Ectodermal cell (in vitro differentiated cells): Measurements from ENCODE around the gene COA6. TPM values are rescaled to one million over a fixed set of nuclear protein-coding genes. Genes with fewer than 3 reads are reported as not detected.

Experiments used
- H3K27ac ChIP-seq: 2 replicates; pipeline ENCODE4 v1.7.0; 2013; ENCODE audit warnings: mild to moderate bottlenecking, low read depth, low read length; ENCODE audit not compliant: insufficient read depth, poor library complexity, severe bottlenecking
- H3K27me3 ChIP-seq: 2 replicates; pipeline ENCODE4 v1.7.0; 2013; ENCODE audit warnings: mild to moderate bottlenecking, low read length; ENCODE audit not compliant: insufficient read depth, control insufficient read depth, poor library complexity, severe bottlenecking
- H3K36me3 ChIP-seq: one replicate; pipeline ENCODE4 v1.7.0; 2013; ENCODE audit warnings: low read length; ENCODE audit not compliant: control insufficient read depth, insufficient read depth
- H3K4me1 ChIP-seq: one replicate; pipeline ENCODE4 v1.7.0; 2013; ENCODE audit warnings: low read length; ENCODE audit not compliant: control insufficient read depth, insufficient read depth
- H3K4me3 ChIP-seq: 2 replicates; pipeline ENCODE4 v1.7.0; 2013; ENCODE audit warnings: low read depth, low read length, control low read depth; ENCODE audit not compliant: insufficient read depth
- H3K9me3 ChIP-seq: 2 replicates; pipeline ENCODE4 v1.7.0; 2013; ENCODE audit warnings: mild to moderate bottlenecking, low read length, moderate library complexity; ENCODE audit not compliant: control insufficient read depth
- WGBS, 2 experiments: methylation state at CpG; one replicate each; pipeline ENCODE4 v1.1.7; 2013; ENCODE audit warnings: missing lambda C conversion rate in 2 of 2; 5-methylcytosine and 5-hydroxymethylcytosine counted together
- polyA plus RNA-seq, 4 experiments: library from polyadenylated mRNA; stranded (reverse); fragments of 50-300 nt; gene quantifications; one replicate each; pipeline ENCODE4 v1.2.3, GENCODE V29; 2013

The COA6 gene
- polyA plus RNA-seq (2013, experiment 1 of 4), result 41.3 TPM
- 31.2 TPM for polyA plus RNA-seq (2013, experiment 2 of 4)
- 39.7 TPM for polyA plus RNA-seq (2013, experiment 3 of 4)
- polyA plus RNA-seq (2013, experiment 4 of 4), result 35.6 TPM

GRCh38 chr1:234373064-234373958 is at the start of gene COA6:
COA6 (plus strand) TSS chr1:234373456; CDS start chr1:234373467, 11 bp downstream.
- Histone ChIP-seq H3K9me3 (no peaks in the 10 kb centered on the region), H3K27me3 (no peaks in the 10 kb centered on the region), H3K36me3 (peaks cover 20% of the 10 kb centered on the region), H3K27ac (peak within 1 kb of the TSS; percentile 74), H3K4me3 (peak within 1 kb of the TSS; percentile 97), H3K4me1 (no peaks in the 10 kb centered on the region)
- 0% methylated on average over 62 of the region's 62 CpGs for WGBS, 2 experiments

GRCh38 chr1:234324821-234325220 is 48.4 kb upstream of the COA6 start:
- peaks cover 8% of the 10 kb centered on the region for H3K27me3 ChIP-seq
- no peaks in the 10 kb centered on the region for H3K9me3 ChIP-seq
- H3K27ac ChIP-seq, result no peak overlapping the region
- no peak overlapping the region for H3K4me3 ChIP-seq
- H3K36me3 ChIP-seq, result no peaks in the 10 kb centered on the region
- H3K4me1 ChIP-seq, result no peaks in the 10 kb centered on the region
- WGBS, 2 experiments, result 91 to 93% methylated on average over 6 of the region's 6 CpGs

- Histone ChIP-seq H3K4me3 (no peak overlapping the region), H3K27me3 (peaks cover 8% of the 10 kb centered on the region), H3K27ac (no peak overlapping the region), H3K4me1 (no peaks in the 10 kb centered on the region), H3K9me3 (no peaks in the 10 kb centered on the region), H3K36me3 (no peaks in the 10 kb centered on the region)
- 92% methylated on average over 7 of the region's 7 CpGs for WGBS, 2 experiments
Observed at GRCh38 chr1:234325878-234326496, 47.3 kb upstream of the COA6 start.

GRCh38 chr1:234326497-234327366 is 46.5 kb upstream of the COA6 start:
- 36 to 38% methylated on average over 19 to 20 of the region's 20 CpGs for WGBS, 2 experiments
- Histone ChIP-seq H3K27ac (no peak overlapping the region), H3K4me1 (no peaks in the 10 kb centered on the region), H3K36me3 (no peaks in the 10 kb centered on the region), H3K27me3 (peaks cover 8% of the 10 kb centered on the region), H3K4me3 (no peak overlapping the region), H3K9me3 (no peaks in the 10 kb centered on the region)

GRCh38 chr1:234327577-234328164 is 45.6 kb upstream of the COA6 start:
- Histone ChIP-seq H3K27ac (no peak overlapping the region), H3K36me3 (no peaks in the 10 kb centered on the region), H3K4me3 (no peak overlapping the region), H3K4me1 (no peaks in the 10 kb centered on the region), H3K27me3 (peaks cover 8% of the 10 kb centered on the region), H3K9me3 (no peaks in the 10 kb centered on the region)
- 78 to 84% methylated on average over 9 of the region's 9 CpGs for WGBS, 2 experiments

GRCh38 chr1:234330843-234331215 is 42.4 kb upstream of the COA6 start:
- Histone ChIP-seq H3K27me3 (peaks cover 8% of the 10 kb centered on the region), H3K36me3 (no peaks in the 10 kb centered on the region), H3K4me3 (no peak overlapping the region), H3K4me1 (no peaks in the 10 kb centered on the region), H3K9me3 (no peaks in the 10 kb centered on the region), H3K27ac (no peak overlapping the region)
- WGBS, 2 experiments, result 90 to 94% methylated on average over 4 of the region's 4 CpGs

- Histone ChIP-seq H3K9me3 (no peaks in the 10 kb centered on the region), H3K4me3 (no peak overlapping the region), H3K4me1 (no peaks in the 10 kb centered on the region), H3K36me3 (no peaks in the 10 kb centered on the region), H3K27me3 (peaks cover 2% of the 10 kb centered on the region), H3K27ac (no peak overlapping the region)
- 93 to 96% methylated on average over 2 of the region's 2 CpGs for WGBS, 2 experiments
Observed at GRCh38 chr1:234331507-234331906, 41.7 kb upstream of the COA6 start.

- 76 to 88% methylated on average over 2 of the region's 2 CpGs for WGBS, 2 experiments
- no peak overlapping the region for H3K4me3 ChIP-seq
Observed at GRCh38 chr1:234336359-234336758, 36.9 kb upstream of the COA6 start.

GRCh38 chr1:234337233-234337632 is 36.0 kb upstream of the COA6 start:
- 83 to 100% methylated on average over 1 of the region's 1 CpG for WGBS, 2 experiments
- Histone ChIP-seq H3K4me3 (no peak overlapping the region), H3K36me3 (no peaks in the 10 kb centered on the region), H3K9me3 (peaks cover 4% of the 10 kb centered on the region), H3K27me3 (no peaks in the 10 kb centered on the region), H3K4me1 (no peaks in the 10 kb centered on the region), H3K27ac (no peak overlapping the region)

More at GRCh38 chr1:234336359-234336758, 36.9 kb upstream of the COA6 start:
- Histone ChIP-seq H3K36me3 (no peaks in the 10 kb centered on the region), H3K27me3 (no peaks in the 10 kb centered on the region), H3K9me3 (peaks cover 4% of the 10 kb centered on the region), H3K4me1 (no peaks in the 10 kb centered on the region), H3K27ac (no peak overlapping the region)
